H1 (cell line): ENCODE measurements around the gene ATP9B. TPM values are rescaled to one million over a fixed set of nuclear protein-coding genes. Genes with fewer than 3 reads are reported as not detected.

Experiments used
- CTCF ChIA-PET: fragments of 300-600 bp; sonication (Branson Sonifier 250); formaldehyde crosslinking; loops from one replicate; lab custom pipeline; 2021; ENCODE audit not compliant: partially characterized antibody; lab: Charles Lee
- POLR2A ChIA-PET: fragments of 300-600 bp; sonication (Branson Sonifier 250); formaldehyde crosslinking; loops from one replicate; lab custom pipeline; 2021; ENCODE audit warnings: inconsistent platforms; ENCODE audit not compliant: partially characterized antibody; lab: Charles Lee
- DNase-seq, 2 experiments: peaks; one replicate each; pipeline versions ENCODE4 v3.0.0 to v3.0.0-alpha.2; 2010 to 2022; ENCODE audit warnings: low spot score in 2 of 2, low read depth in 1 of 2, mixed read lengths in 1 of 2
- FAIRE-seq: peaks from 2 replicates; lab custom pipeline; 2011; peaks lifted over from hg19 to GRCh38; lab: Jason Lieb, UNC
- H2AFZ ChIP-seq: 2 replicates; pipeline ENCODE4 v1.8.1; 2012; ENCODE audit warnings: low read length, inconsistent platforms
- H2AK5ac ChIP-seq: 2 replicates; pipeline ENCODE4 v1.6.1; 2013; ENCODE audit warnings: low read depth, low read length
- H2BK120ac ChIP-seq: replicated peaks from 2 replicates; pipeline ENCODE3; 2013; ENCODE audit warnings: low read depth, low read length, inconsistent platforms
- H2BK12ac ChIP-seq: 2 replicates; pipeline ENCODE4 v1.6.1; 2013; ENCODE audit warnings: low read depth, low read length
- H2BK15ac ChIP-seq: 2 replicates; pipeline ENCODE4 v1.6.1; 2013; ENCODE audit warnings: low read length
- H2BK20ac ChIP-seq: 2 replicates; pipeline ENCODE4 v1.6.1; 2013; ENCODE audit warnings: low read length
- H2BK5ac ChIP-seq: 2 replicates; pipeline ENCODE4 v1.6.1; 2013; ENCODE audit warnings: low read depth, low read length
- H3K14ac ChIP-seq: 2 replicates; pipeline ENCODE4 v1.6.1; 2013; ENCODE audit warnings: inconsistent platforms; ENCODE audit not compliant: insufficient read length
- H3K18ac ChIP-seq: 2 replicates; pipeline ENCODE4 v1.6.1; 2013; ENCODE audit warnings: low read length; ENCODE audit errors: extremely low read depth
- H3K23ac ChIP-seq: 2 replicates; pipeline ENCODE4 v1.6.1; 2013; ENCODE audit warnings: inconsistent platforms; ENCODE audit not compliant: insufficient read length
- H3K23me2 ChIP-seq: 2 replicates; pipeline ENCODE4 v1.6.1; 2013; ENCODE audit warnings: low read depth, low read length
- H3K27ac ChIP-seq: 2 replicates; pipeline ENCODE4 v1.6.1; 2011; ENCODE audit warnings: low read depth, low read length, inconsistent platforms
- H3K27me3 ChIP-seq, 4 experiments: replicated peaks in 1 of 4; 1 replicate in 1 of 4; 2 replicates in 3 of 4; pipeline versions ENCODE4 v1.6.1 to v1.8.1; 2011 to 2013; ENCODE audit warnings: low read length in 3 of 4, mild to moderate bottlenecking in 3 of 4, inconsistent platforms in 2 of 4, mixed read lengths in 2 of 4, moderate library complexity in 1 of 4; ENCODE audit not compliant: control insufficient read depth in 3 of 4, insufficient read depth in 3 of 4; ENCODE audit errors: extremely low read depth in 1 of 4
- H3K36me3 ChIP-seq, 4 experiments: 2 replicates each; pipeline versions ENCODE4 v1.6.1 to v1.8.1; 2011 to 2013; ENCODE audit warnings: mild to moderate bottlenecking in 4 of 4, low read length in 3 of 4, moderate library complexity in 2 of 4, control low read depth in 1 of 4, inconsistent platforms in 1 of 4; ENCODE audit not compliant: insufficient read depth in 4 of 4, control insufficient read depth in 2 of 4
- H3K4ac ChIP-seq: replicated peaks from 2 replicates; pipeline ENCODE3; 2013; ENCODE audit warnings: low read length, low read depth, mixed read lengths, inconsistent platforms; ENCODE audit not compliant: insufficient read length
- H3K4me1 ChIP-seq, 4 experiments: replicated peaks in 1 of 4; 1 replicate in 1 of 4; 2 replicates in 3 of 4; pipeline versions ENCODE4 v1.6.1 to v1.8.1; 2011 to 2013; ENCODE audit warnings: low read length in 3 of 4, inconsistent platforms in 2 of 4, mixed read lengths in 1 of 4; ENCODE audit not compliant: insufficient read depth in 4 of 4, control insufficient read depth in 3 of 4
- H3K4me2 ChIP-seq, 2 experiments: 2 replicates each; pipeline versions ENCODE4 v1.6.1 to v1.8.1; 2011 to 2013; ENCODE audit warnings: low read depth in 2 of 2, low read length in 2 of 2, control low read depth in 1 of 2, inconsistent platforms in 1 of 2, mild to moderate bottlenecking in 1 of 2; ENCODE audit not compliant: insufficient read depth in 1 of 2
- H3K4me3 ChIP-seq, 4 experiments: fragments of 200-600, 300-600 bp in 1 of 4; sonication (generic), shearing (Covaris generic), sonication (Bioruptor Twin) in 1 of 4; 2 replicates each; pipeline versions ENCODE4 v1.5.1 to v1.8.1; 2011 to 2016; ENCODE audit warnings: low read length in 4 of 4, low read depth in 3 of 4, control low read depth in 2 of 4, inconsistent platforms in 2 of 4, mild to moderate bottlenecking in 2 of 4, mixed read lengths in 1 of 4, moderate library complexity in 1 of 4; ENCODE audit not compliant: insufficient read depth in 2 of 4; ENCODE audit errors: extremely low read depth in 1 of 4
- H3K56ac ChIP-seq: replicated peaks from 2 replicates; pipeline ENCODE3; 2013; ENCODE audit warnings: low read depth, mild to moderate bottlenecking, mixed read lengths, low read length, inconsistent platforms; ENCODE audit not compliant: insufficient read length
- H3K79me1 ChIP-seq: 2 replicates; pipeline ENCODE4 v1.6.1; 2013; ENCODE audit warnings: low read depth, low read length, control low read depth
- H3K79me2 ChIP-seq, 2 experiments: 2 replicates each; pipeline versions ENCODE4 v1.6.1 to v1.8.1; 2012 to 2013; ENCODE audit warnings: low read length in 2 of 2, mild to moderate bottlenecking in 2 of 2, inconsistent platforms in 1 of 2; ENCODE audit not compliant: insufficient read depth in 2 of 2, control insufficient read depth in 1 of 2
- H3K9ac ChIP-seq, 4 experiments: replicated peaks in 1 of 4; 1 replicate in 1 of 4; 2 replicates in 3 of 4; pipeline versions ENCODE4 v1.6.1 to v1.8.1; 2011 to 2013; ENCODE audit warnings: low read depth in 3 of 4, low read length in 3 of 4, control low read depth in 2 of 4, mild to moderate bottlenecking in 2 of 4, moderate library complexity in 2 of 4, inconsistent platforms in 1 of 4; ENCODE audit errors: extremely low read depth in 1 of 4
- H3K9me3 ChIP-seq, 2 experiments: 2 replicates each; pipeline versions ENCODE4 v1.6.1 to v1.8.1; 2012 to 2013; ENCODE audit warnings: mild to moderate bottlenecking in 2 of 2, moderate library complexity in 2 of 2, control low read depth in 1 of 2, inconsistent platforms in 1 of 2, low read depth in 1 of 2, low read length in 1 of 2, mixed read lengths in 1 of 2; ENCODE audit not compliant: insufficient read depth in 2 of 2
- H4K20me1 ChIP-seq, 2 experiments: replicated peaks in 1 of 2; 2 replicates each; pipeline versions ENCODE3 to v1.8.1; 2011 to 2013; ENCODE audit warnings: inconsistent platforms in 2 of 2, low read length in 2 of 2, mild to moderate bottlenecking in 1 of 2; ENCODE audit not compliant: insufficient read depth in 2 of 2, control insufficient read depth in 1 of 2
- H4K5ac ChIP-seq: 2 replicates; pipeline ENCODE4 v1.6.1; 2013; ENCODE audit warnings: low read length, low read depth, mixed read lengths, inconsistent platforms; ENCODE audit not compliant: insufficient read length
- H4K8ac ChIP-seq: 2 replicates; pipeline ENCODE4 v1.8.0; 2013; ENCODE audit warnings: mild to moderate bottlenecking, moderate library complexity, low read length, inconsistent platforms; ENCODE audit not compliant: insufficient read depth; ENCODE audit errors: extremely low read depth
- H4K91ac ChIP-seq: replicated peaks from 2 replicates; pipeline ENCODE3; 2013; ENCODE audit warnings: low read length, mixed read lengths, inconsistent platforms; ENCODE audit not compliant: insufficient read length
- ASH2L ChIP-seq: fragments of 200-600, 300-600 bp; sonication (generic); IDR thresholded peaks from one replicate; pipeline ENCODE4 v1.7.1; 2017; ENCODE audit warnings: low read length
- CBX5 ChIP-seq: fragments of 300-800, 300-1000 bp; sonication (generic); IDR thresholded peaks from 2 replicates; pipeline ENCODE4 v1.7.1; 2016; ENCODE audit warnings: antibody characterized with exemption, low read length, low read depth
- CREB1 ChIP-seq: IDR thresholded peaks from 2 replicates; pipeline ENCODE4 v1.6.1; 2012; ENCODE audit warnings: inconsistent platforms
- CTBP2 ChIP-seq: IDR thresholded peaks from 2 replicates; pipeline ENCODE4 v1.7.0; 2011; ENCODE audit warnings: borderline replicate concordance, mild to moderate bottlenecking, moderate library complexity, mixed read lengths, low read length; ENCODE audit not compliant: insufficient read depth, insufficient read length
- HDAC6 ChIP-seq: IDR thresholded peaks from one replicate; pipeline ENCODE4 v1.7.1; 2012; ENCODE audit warnings: low read depth, mild to moderate bottlenecking, inconsistent platforms, low read length, moderate library complexity
- RAD21 ChIP-seq, 2 experiments: IDR thresholded peaks in 1 of 2; conservative IDR thresholded peaks in 1 of 2; 2 replicates each; pipeline ENCODE4 v1.6.1; 2011; ENCODE audit warnings: low read depth in 2 of 2, low read length in 2 of 2, improper control_type of control experiment in 1 of 2, inconsistent platforms in 1 of 2, mild to moderate bottlenecking in 1 of 2, moderate library complexity in 1 of 2
- SUZ12 ChIP-seq: fragments of 200-600 bp; sonication (generic); IDR thresholded peaks from 2 replicates; pipeline ENCODE4 v1.6.1; 2012; ENCODE audit warnings: mild to moderate bottlenecking, inconsistent platforms, low read length, moderate library complexity, mixed read lengths
- WGBS, 2 experiments: shearing (Covaris generic) in 1 of 2; methylation state at CpG; one replicate each; pipeline versions ENCODE4 v1.1.6 to v1.1.7; 2013 to 2015; ENCODE audit warnings: low lambda C conversion rate in 2 of 2, mixed read lengths in 2 of 2, inconsistent platforms in 1 of 2, low coverage in 1 of 2, missing lambda C conversion rate in 1 of 2; ENCODE audit not compliant: insufficient replicate concordance in 2 of 2, insufficient coverage in 1 of 2, insufficient read length in 1 of 2; ENCODE audit errors: extremely low coverage in 1 of 2, missing lambda C conversion rate in 1 of 2; 5-methylcytosine and 5-hydroxymethylcytosine counted together
- polyA plus RNA-seq, 7 experiments: library from polyadenylated mRNA; depleted of rRNA in 3 of 7; stranded (reverse) in 5 of 7; unstranded in 2 of 7; fragments of >200 nt in 5 of 7; fragments of 200-250 nt in 2 of 7; gene quantifications; 1 replicate in 5 of 7; 2 replicates in 1 of 7; 4 replicates in 1 of 7; pipeline versions ENCODE4 v1.2.1 to v1.2.3, GENCODE V29; 2011 to 2013; ENCODE audit warnings: missing spikeins in 2 of 7, mixed read lengths in 2 of 7
- total RNA-seq: library from RNA; stranded (reverse); fragmentation: NEBNext Ultra II Directional; extraction: Animal tissue kit (Norgen Biotek cat#: 25700); gene quantifications from 2 replicates; pipeline ENCODE4 v1.2.1, GENCODE V29; 2021

ATP9B gene
- total and polyA plus RNA-seq, 2 of the 8 experiments (the other 6 are each of a cell fraction or from before 2014, with no cell fraction given) = 15.1 to 21.7 TPM

GRCh38 chr18:79218605-79219190 is 149.5 kb downstream of the ATP9B start:
- DNase-seq (no peak), FAIRE-seq (no peak)
- Histone ChIP-seq H3K9ac (no peak overlapping the region), H2BK15ac (no peak overlapping the region), H4K20me1 (peaks cover 0 to 5% of the 10 kb centered on the region in 2 experiments), H4K5ac (no peak overlapping the region), H4K8ac (no peak overlapping the region), H2AK5ac (no peak overlapping the region), H3K23ac (no peak overlapping the region), H2BK20ac (no peak overlapping the region), H3K4me2 (no peak overlapping the region), H3K27ac (no peak overlapping the region), H4K91ac (no peak overlapping the region), H2BK120ac (no peak overlapping the region), H3K27me3 (no peaks in the 10 kb centered on the region), H3K56ac (no peak overlapping the region), H3K18ac (no peak overlapping the region), H3K4me3 (no peak overlapping the region), H3K79me1 (no peaks in the 10 kb centered on the region; the same call in 1 of the 2 replicates), H2BK5ac (no peak overlapping the region), H2BK12ac (no peak overlapping the region), H3K9me3 (no peaks in the 10 kb centered on the region), H3K4me1 (no peaks in the 10 kb centered on the region), H3K4ac (no peak overlapping the region), H3K79me2 (no peaks in the 10 kb centered on the region), H3K36me3 (no peaks in the 10 kb centered on the region), H3K14ac (no peak overlapping the region), H3K23me2 (no peaks in the 10 kb centered on the region), H2AFZ (no peak overlapping the region)
- CTCF ChIA-PET = no interaction called here
- POLR2A ChIA-PET = no interaction called here
- 91% methylated on average over 10 of the region's 10 CpGs; no CpG with 5 or more reads in 1 of the 2 experiments for WGBS, 2 experiments
- TF ChIP-seq CTBP2 (no peak), RAD21 (IDR thresholded peaks at IDR 0.05 in 1 of 2, conservative IDR thresholded peaks at IDR 0.05 in 1 of 2; ENCODE audit: low read depth in 2 of 2, low read length in 2 of 2) (no peak), CBX5 (no peak), SUZ12 (no peak), HDAC6 (no peak), ASH2L (no peak), CREB1 (no peak)
